Measurements from ENCODE around the gene PPP1R9B. TPM values are rescaled to one million over a fixed set of nuclear protein-coding genes. Genes with fewer than 3 reads are reported as not detected.

The PPP1R9B gene
- total and polyA plus RNA-seq, 2 donors (not counting 1 experiment from before 2014, with no cell fraction given) = 80.7 to 220 TPM

DNA sequence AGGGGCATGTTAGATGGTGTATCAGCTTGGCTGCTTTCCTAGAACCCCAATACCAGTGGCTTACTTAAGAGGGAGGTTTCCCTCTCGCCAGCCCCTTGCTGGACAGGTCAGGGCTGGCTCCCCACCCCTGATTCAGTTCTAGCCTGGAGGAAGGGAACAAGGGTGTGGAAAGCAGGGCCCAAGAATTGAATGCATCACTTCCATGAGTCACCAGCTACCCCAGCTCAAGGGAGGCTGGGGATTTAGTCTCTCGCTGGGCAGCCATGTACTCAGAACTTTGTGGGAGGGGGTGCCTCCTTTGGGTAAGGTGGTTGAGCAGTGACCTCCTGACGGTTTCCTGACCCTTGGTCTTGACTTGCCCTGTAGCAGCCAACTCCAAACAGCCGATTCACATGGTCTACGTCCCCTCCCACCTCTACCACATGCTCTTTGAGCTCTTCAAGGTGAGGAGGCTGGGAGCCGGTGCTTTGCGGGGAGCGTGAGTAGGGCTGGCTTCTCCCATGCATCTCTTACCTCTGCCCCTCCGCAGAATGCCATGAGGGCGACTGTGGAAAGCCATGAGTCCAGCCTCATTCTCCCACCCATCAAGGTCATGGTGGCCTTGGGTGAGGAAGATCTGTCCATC is 42.6 kb downstream of the PPP1R9B start:
- CTCF ChIA-PET = interaction anchor here (0.9 to 2.6 kb wide), 3 partner anchors 14 to 21 kb away, joined by 3 to 8 read pairs (median 5); partner anchors contain the start of gene PDK2
- TF ChIP-seq, protein P1, sequence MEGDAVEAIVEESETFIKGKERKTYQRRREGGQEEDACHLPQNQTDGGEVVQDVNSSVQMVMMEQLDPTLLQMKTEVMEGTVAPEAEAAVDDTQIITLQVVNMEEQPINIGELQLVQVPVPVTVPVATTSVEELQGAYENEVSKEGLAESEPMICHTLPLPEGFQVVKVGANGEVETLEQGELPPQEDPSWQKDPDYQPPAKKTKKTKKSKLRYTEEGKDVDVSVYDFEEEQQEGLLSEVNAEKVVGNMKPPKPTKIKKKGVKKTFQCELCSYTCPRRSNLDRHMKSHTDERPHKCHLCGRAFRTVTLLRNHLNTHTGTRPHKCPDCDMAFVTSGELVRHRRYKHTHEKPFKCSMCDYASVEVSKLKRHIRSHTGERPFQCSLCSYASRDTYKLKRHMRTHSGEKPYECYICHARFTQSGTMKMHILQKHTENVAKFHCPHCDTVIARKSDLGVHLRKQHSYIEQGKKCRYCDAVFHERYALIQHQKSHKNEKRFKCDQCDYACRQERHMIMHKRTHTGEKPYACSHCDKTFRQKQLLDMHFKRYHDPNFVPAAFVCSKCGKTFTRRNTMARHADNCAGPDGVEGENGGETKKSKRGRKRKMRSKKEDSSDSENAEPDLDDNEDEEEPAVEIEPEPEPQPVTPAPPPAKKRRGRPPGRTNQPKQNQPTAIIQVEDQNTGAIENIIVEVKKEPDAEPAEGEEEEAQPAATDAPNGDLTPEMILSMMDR (IDR thresholded peaks at IDR 0.05) = no peak
- TF ChIP-seq EZH2 (IDR thresholded peaks at IDR 0.05; ENCODE audit: borderline replicate concordance, insufficient read depth, low read depth, low read length, poor library complexity, severe bottlenecking) = no peak

DNA sequence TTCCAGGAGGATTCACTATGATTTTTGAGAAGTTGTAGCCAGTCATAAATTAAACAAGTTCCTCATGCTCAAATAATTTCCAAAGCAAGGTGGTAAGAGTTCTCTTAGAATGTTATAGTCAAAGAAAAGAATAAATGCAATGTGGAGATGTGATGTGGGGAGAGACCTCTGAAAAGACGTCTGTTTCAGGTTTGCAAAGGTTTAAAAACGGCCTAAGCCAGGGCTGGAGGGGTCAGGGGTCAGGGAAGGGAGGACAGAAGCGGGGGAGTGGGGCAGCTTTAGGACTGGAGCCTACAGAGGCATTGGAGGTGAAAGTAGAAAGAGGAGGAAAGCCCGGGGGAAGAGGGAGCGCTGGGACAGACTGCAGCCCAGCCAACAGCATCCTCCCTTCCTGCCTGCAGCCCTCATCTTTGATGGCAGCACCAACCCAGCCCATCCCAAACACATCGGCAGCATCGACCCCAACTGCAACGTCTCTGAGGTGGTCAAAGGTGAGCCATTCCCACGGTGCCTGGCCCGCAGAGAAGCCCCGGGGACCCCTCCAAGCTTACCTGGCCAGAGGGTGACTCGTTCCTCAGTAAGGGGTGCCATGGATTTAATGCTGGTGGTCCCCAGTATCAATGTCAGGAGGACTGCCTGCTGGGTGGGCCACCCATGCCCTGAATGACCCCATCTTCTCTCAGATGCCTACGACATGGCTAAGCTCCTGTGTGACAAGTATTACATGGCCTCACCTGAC is 43.9 kb downstream of the PPP1R9B start:
- no peaks in the 10 kb centered on the region for H3K4me1 ChIP-seq (ENCODE audit: control insufficient read depth in 2 of 2, insufficient read depth in 2 of 2, low read length in 2 of 2)
- 93% methylated on average over 9 of the region's 13 CpGs for WGBS (ENCODE audit: insufficient coverage)
- H3K9ac ChIP-seq (ENCODE audit: low read length) = no peak overlapping the region
- ATAC-seq (ENCODE audit: low read depth) (no peak), DNase-seq (no peak)
- ChIA-PET POLR2A (no interaction called here), CTCF (interaction anchor here (0.9 to 2.6 kb wide), 3 partner anchors 12 to 72 kb away, joined by 3 to 8 read pairs (median 3); partner anchors contain the start of gene PDK2)
- H3K4me1 Mint-ChIP-seq = no peaks in the 10 kb centered on the region
- no peaks in the 10 kb centered on the region for H3K79me2 ChIP-seq (ENCODE audit: control insufficient read depth, insufficient read depth, low read length)
- H3K27me3 Mint-ChIP-seq = no peaks in the 10 kb centered on the region
- no peak overlapping the region for H3K4me2 ChIP-seq (replicated peaks; ENCODE audit: low read depth, low read length, poor library complexity, severe bottlenecking)
- H3K27ac ChIP-seq (ENCODE audit: low read length in 2 of 2) = no peak overlapping the region
- H3K36me3 ChIP-seq (replicated peaks in 1 of 2; ENCODE audit: control extremely low read depth in 1 of 2, control insufficient read depth in 1 of 2, extremely low read depth in 1 of 2, insufficient read depth in 2 of 2, low read length in 1 of 2) = peaks cover 0 to 58% of the 10 kb centered on the region in 2 experiments
- H3K9me3 Mint-ChIP-seq (ENCODE audit: insufficient read depth) = no peaks in the 10 kb centered on the region
- H3K4me3 ChIP-seq (ENCODE audit: control extremely low read depth in 1 of 5, extremely low read depth in 1 of 5, insufficient read depth in 1 of 5, low read depth in 2 of 5, low read length in 4 of 5) = no peak overlapping the region
- H3K4me3 Mint-ChIP-seq = no peak overlapping the region
- no peaks in the 10 kb centered on the region for H3K27me3 ChIP-seq (replicated peaks in 1 of 4; ENCODE audit: control extremely low read depth in 1 of 4, control insufficient read depth in 3 of 4, insufficient read depth in 4 of 4, low read length in 3 of 4)
- no peaks in the 10 kb centered on the region for H3K9me3 ChIP-seq (ENCODE audit: control extremely low read depth in 1 of 3, control insufficient read depth in 2 of 3, insufficient read depth in 1 of 3, low read length in 2 of 3)
- H3K27ac Mint-ChIP-seq = no peak overlapping the region
- TF ChIP-seq, protein P1 (IDR thresholded peaks at IDR 0.05) = no peak
- no peak for TF ChIP-seq EZH2 (IDR thresholded peaks at IDR 0.05; ENCODE audit: borderline replicate concordance, insufficient read depth, low read depth, low read length, poor library complexity, severe bottlenecking)
- H2AFZ ChIP-seq (ENCODE audit: insufficient read depth, low read depth, low read length, poor library complexity, severe bottlenecking) = no peak overlapping the region
- H4K20me1 ChIP-seq (ENCODE audit: control insufficient read depth, insufficient read depth, low read length, poor library complexity, severe bottlenecking) = peaks cover 16% of the 10 kb centered on the region
- intact Hi-C loops (cut with micrococcal nuclease) = no loop called here

More for the DNA sequence above, 42.6 kb downstream of the PPP1R9B start:
- Histone ChIP-seq H3K4me2 (replicated peaks; ENCODE audit: low read depth, low read length, poor library complexity, severe bottlenecking) (no peak overlapping the region), H3K9me3 (ENCODE audit: control extremely low read depth in 1 of 3, control insufficient read depth in 2 of 3, insufficient read depth in 1 of 3, low read length in 2 of 3) (no peaks in the 10 kb centered on the region), H3K4me3 (ENCODE audit: control extremely low read depth in 1 of 5, extremely low read depth in 1 of 5, insufficient read depth in 1 of 5, low read depth in 2 of 5, low read length in 4 of 5) (no peak overlapping the region), H3K27ac (ENCODE audit: low read length in 2 of 2) (no peak overlapping the region), H3K27me3 (replicated peaks in 1 of 4; ENCODE audit: control extremely low read depth in 1 of 4, control insufficient read depth in 3 of 4, insufficient read depth in 4 of 4, low read length in 3 of 4) (no peaks in the 10 kb centered on the region), H2AFZ (ENCODE audit: insufficient read depth, low read depth, low read length, poor library complexity, severe bottlenecking) (no peak overlapping the region), H4K20me1 (ENCODE audit: control insufficient read depth, insufficient read depth, low read length, poor library complexity, severe bottlenecking) (peaks cover 3% of the 10 kb centered on the region), H3K36me3 (replicated peaks in 1 of 2; ENCODE audit: control extremely low read depth in 1 of 2, control insufficient read depth in 1 of 2, extremely low read depth in 1 of 2, insufficient read depth in 2 of 2, low read length in 1 of 2) (peaks cover 0 to 47% of the 10 kb centered on the region in 2 experiments), H3K4me1 (ENCODE audit: control insufficient read depth in 2 of 2, insufficient read depth in 2 of 2, low read length in 2 of 2) (no peaks in the 10 kb centered on the region), H3K79me2 (ENCODE audit: control insufficient read depth, insufficient read depth, low read length) (no peaks in the 10 kb centered on the region), H3K9ac (ENCODE audit: low read length) (no peak overlapping the region)
- H3K4me1 Mint-ChIP-seq = no peaks in the 10 kb centered on the region
- WGBS (ENCODE audit: insufficient coverage) = 84% methylated on average over 4 of the region's 10 CpGs
- H3K4me3 Mint-ChIP-seq = no peak overlapping the region
- intact Hi-C loops (cut with micrococcal nuclease) = no loop called here
- H3K27me3 Mint-ChIP-seq = no peaks in the 10 kb centered on the region
- DNase-seq (no peak), ATAC-seq (ENCODE audit: low read depth) (no peak)
- H3K9me3 Mint-ChIP-seq (ENCODE audit: insufficient read depth) = no peaks in the 10 kb centered on the region
- POLR2A ChIA-PET = no interaction called here
- no peak overlapping the region for H3K27ac Mint-ChIP-seq
